DND-41 (cell line): ENCODE results near the gene NEAT1.

Source experiments
- ATAC-seq: fragments of 200-7000 bp; cut with Tn5 transposase; 3 replicates; pipeline ENCODE4 v1.9.1; 2021; ENCODE audit warnings: low read depth; ENCODE audit not compliant: insufficient read depth
- DNase-seq: peaks from one replicate; pipeline ENCODE4 v3.0.0-alpha.2; 2020
- H2AFZ ChIP-seq: 2 replicates; pipeline ENCODE4 v1.6.0; 2012; ENCODE audit warnings: low read depth, low read length
- H3K27ac ChIP-seq: 2 replicates; pipeline ENCODE4 v1.5.1; 2012; ENCODE audit warnings: low read length, inconsistent platforms
- H3K27me3 ChIP-seq: fragments of 200-600 bp; sonication (generic); 2 replicates; pipeline ENCODE4 v1.6.0; 2012; ENCODE audit warnings: low read length, mild to moderate bottlenecking, inconsistent platforms; ENCODE audit not compliant: insufficient read depth, poor library complexity
- H3K36me3 ChIP-seq: 2 replicates; pipeline ENCODE4 v1.5.1; 2012; ENCODE audit warnings: low read length, inconsistent platforms; ENCODE audit not compliant: insufficient read depth
- H3K4me1 ChIP-seq: 2 replicates; pipeline ENCODE4 v1.5.1; 2012; ENCODE audit warnings: mild to moderate bottlenecking, low read length; ENCODE audit not compliant: insufficient read depth
- H3K4me2 ChIP-seq: 2 replicates; pipeline ENCODE4 v1.6.0; 2012; ENCODE audit warnings: mild to moderate bottlenecking, moderate library complexity, low read length, inconsistent platforms; ENCODE audit not compliant: insufficient read depth
- H3K4me3 ChIP-seq, 2 experiments: fragments of 200-600 bp in 1 of 2; shearing (Covaris generic) in 1 of 2; 2 replicates each; pipeline ENCODE4 v1.5.1; 2012 to 2016; ENCODE audit warnings: inconsistent platforms in 2 of 2, low read length in 2 of 2, mild to moderate bottlenecking in 2 of 2, low read depth in 1 of 2, moderate library complexity in 1 of 2
- H3K79me2 ChIP-seq: 2 replicates; pipeline ENCODE4 v1.6.0; 2012; ENCODE audit warnings: low read length, inconsistent platforms; ENCODE audit not compliant: insufficient read depth
- H3K9ac ChIP-seq: 2 replicates; pipeline ENCODE4 v1.6.0; 2012; ENCODE audit warnings: low read depth, mild to moderate bottlenecking, inconsistent platforms, low read length, moderate library complexity
- H3K9me3 ChIP-seq: 2 replicates; pipeline ENCODE4 v1.5.1; 2012; ENCODE audit warnings: low read length, moderate library complexity, mild to moderate bottlenecking, inconsistent platforms; ENCODE audit not compliant: insufficient read depth, severe bottlenecking
- H4K20me1 ChIP-seq: 2 replicates; pipeline ENCODE4 v1.6.0; 2012; ENCODE audit warnings: low read length; ENCODE audit not compliant: insufficient read depth
- EZH2 ChIP-seq: IDR thresholded peaks from 3 replicates; pipeline ENCODE4 v1.6.1; 2012; ENCODE audit warnings: borderline replicate concordance, low read depth, mild to moderate bottlenecking, moderate library complexity, low read length, inconsistent platforms; ENCODE audit not compliant: severe bottlenecking
- TF ChIP-seq, protein P1 (sequence below): IDR thresholded peaks from 2 replicates; pipeline ENCODE4 v1.5.1; 2012; ENCODE audit warnings: borderline replicate concordance, low read length, moderate library complexity, mild to moderate bottlenecking; ENCODE audit not compliant: poor library complexity, severe bottlenecking; ENCODE audit errors: extremely low read depth

Gene NEAT1

DNA sequence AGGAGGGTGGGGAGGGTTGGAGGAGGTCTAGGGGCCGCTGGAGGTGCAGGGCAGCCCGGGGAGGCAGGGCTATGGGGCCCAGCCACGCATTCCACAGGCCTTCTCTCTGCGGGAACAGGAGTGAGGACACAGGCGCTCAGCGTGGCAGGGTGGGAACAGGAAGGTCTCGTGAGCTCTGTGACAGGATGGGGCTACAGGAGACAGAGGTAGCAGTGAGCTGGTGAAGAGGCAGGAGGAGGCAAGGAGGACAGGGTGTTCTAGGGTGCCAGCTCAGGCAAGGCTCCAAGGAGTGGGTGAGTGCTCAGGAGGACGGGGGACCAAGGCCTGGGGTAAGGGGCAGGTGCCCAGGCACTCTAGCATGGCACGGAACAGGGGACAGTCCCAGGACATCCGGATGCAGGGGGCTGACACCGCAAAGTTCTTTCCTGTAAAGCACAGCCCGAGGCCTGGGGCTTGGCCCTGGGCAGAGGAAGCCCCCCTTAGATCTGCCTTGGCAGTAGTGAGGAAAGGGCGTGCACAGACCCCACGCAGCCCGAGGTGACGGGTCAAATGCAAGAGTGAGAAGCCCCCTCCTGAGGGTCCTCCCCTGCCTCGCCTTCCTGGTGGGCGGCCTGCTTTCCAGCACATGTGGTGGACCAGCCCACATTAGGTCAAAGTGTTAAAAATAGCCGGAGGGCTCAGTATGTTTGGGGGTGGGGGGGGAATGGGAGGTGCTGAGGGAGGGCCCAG, 4.7 kb upstream of the NEAT1 start:
- Histone ChIP-seq H3K4me2 (peak overlapping the region; percentile 86), H3K27ac (peak overlapping the region; percentile 99), H3K4me1 (peaks cover 62% of the 10 kb centered on the region), H3K27me3 (no peaks in the 10 kb centered on the region), H3K4me3 (peak overlapping the region in 1 of 2 experiments; percentile 79; a peak in 2 of 4 replicates), H2AFZ (no peak overlapping the region), H4K20me1 (peaks cover 2% of the 10 kb centered on the region), H3K9me3 (no peaks in the 10 kb centered on the region), H3K79me2 (peaks cover 63% of the 10 kb centered on the region), H3K9ac (peak overlapping the region; percentile 98), H3K36me3 (peaks cover 6% of the 10 kb centered on the region; the same call in 1 of the 2 replicates)
- no peak for ATAC-seq
- no peak for TF ChIP-seq EZH2
- TF ChIP-seq, protein P1, sequence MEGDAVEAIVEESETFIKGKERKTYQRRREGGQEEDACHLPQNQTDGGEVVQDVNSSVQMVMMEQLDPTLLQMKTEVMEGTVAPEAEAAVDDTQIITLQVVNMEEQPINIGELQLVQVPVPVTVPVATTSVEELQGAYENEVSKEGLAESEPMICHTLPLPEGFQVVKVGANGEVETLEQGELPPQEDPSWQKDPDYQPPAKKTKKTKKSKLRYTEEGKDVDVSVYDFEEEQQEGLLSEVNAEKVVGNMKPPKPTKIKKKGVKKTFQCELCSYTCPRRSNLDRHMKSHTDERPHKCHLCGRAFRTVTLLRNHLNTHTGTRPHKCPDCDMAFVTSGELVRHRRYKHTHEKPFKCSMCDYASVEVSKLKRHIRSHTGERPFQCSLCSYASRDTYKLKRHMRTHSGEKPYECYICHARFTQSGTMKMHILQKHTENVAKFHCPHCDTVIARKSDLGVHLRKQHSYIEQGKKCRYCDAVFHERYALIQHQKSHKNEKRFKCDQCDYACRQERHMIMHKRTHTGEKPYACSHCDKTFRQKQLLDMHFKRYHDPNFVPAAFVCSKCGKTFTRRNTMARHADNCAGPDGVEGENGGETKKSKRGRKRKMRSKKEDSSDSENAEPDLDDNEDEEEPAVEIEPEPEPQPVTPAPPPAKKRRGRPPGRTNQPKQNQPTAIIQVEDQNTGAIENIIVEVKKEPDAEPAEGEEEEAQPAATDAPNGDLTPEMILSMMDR, result no peak
- DNase-seq, result peak; percentile 52

DNA sequence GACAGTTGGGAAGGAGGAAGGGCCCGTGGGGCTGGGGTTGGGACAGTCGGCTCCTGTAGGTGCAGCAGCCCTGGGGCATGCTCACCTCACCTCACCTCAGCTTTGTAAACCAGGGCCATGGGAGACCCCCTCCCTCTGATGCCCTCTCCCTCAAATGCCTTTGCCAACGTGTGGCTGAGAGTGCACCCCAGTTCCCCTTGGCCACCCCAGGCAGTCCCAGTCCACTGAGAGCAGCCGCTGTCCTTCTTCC, 4.2 kb upstream of the NEAT1 start:
- Histone ChIP-seq H3K4me1 (peaks cover 62% of the 10 kb centered on the region), H3K4me3 (peak overlapping the region in 1 of 2 experiments; percentile 79; a peak in 2 of 4 replicates), H4K20me1 (peaks cover 7% of the 10 kb centered on the region), H3K4me2 (peak overlapping the region; percentile 86), H2AFZ (no peak overlapping the region), H3K27ac (peak overlapping the region; percentile 99), H3K79me2 (peaks cover 68% of the 10 kb centered on the region), H3K36me3 (peaks cover 11% of the 10 kb centered on the region; the same call in 1 of the 2 replicates), H3K9ac (peak overlapping the region; percentile 98), H3K9me3 (no peaks in the 10 kb centered on the region), H3K27me3 (no peaks in the 10 kb centered on the region)
- DNase-seq (no peak), ATAC-seq (no peak)
- TF ChIP-seq, protein P1, result no peak

DNA sequence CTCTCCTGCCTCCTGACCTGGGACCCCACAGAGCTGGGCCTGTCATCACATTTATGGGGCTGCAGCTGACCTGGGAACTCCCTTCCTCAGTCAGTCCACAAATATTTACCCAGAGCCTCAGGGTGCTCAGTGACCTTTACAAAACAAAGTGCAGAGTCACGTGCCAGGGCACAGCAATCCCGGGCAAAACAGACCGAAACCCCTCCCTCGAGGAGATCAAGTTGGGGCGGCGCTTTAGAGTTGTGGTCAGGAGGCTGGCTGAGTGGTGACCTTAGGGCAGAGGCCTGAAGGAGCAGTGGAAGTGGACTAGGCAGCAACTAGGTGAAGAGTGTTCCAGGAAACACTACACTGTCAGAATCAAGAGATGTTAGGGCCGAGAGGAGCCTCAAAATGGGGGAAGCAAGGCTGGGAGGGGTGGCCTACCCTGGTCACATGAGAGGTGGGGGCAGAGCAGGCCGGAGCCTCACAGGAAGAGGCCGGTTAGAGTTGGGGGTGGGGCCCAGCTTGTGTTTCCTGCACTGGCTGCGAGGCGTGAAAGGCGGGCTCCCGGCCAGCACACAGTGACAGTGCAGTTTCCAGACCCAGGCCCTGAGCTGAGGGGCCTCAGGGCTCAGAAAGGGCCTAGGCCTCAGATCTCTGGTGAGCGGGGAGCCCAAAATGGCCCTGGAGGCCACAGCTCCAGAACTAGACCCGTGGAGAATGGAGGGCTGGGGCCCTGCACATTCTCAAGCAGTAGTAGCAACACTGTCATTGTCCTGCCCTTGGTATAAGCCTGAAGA, 3.7 kb upstream of the NEAT1 start:
- peaks cover 12% of the 10 kb centered on the region for H4K20me1 ChIP-seq
- ATAC-seq, result peak; percentile 52
- H3K4me3 ChIP-seq, result peak overlapping the region; percentile 17 to 79; a peak in 3 of 4 replicates
- peak; percentile 94 for DNase-seq
- H3K9me3 ChIP-seq, result no peaks in the 10 kb centered on the region
- no peaks in the 10 kb centered on the region for H3K27me3 ChIP-seq
- H2AFZ ChIP-seq, result peak overlapping the region; percentile 41; the same call in 1 of the 2 replicates
- H3K79me2 ChIP-seq, result peaks cover 73% of the 10 kb centered on the region
- TF ChIP-seq EZH2, result no peak
- peak overlapping the region; percentile 86 for H3K4me2 ChIP-seq
- H3K27ac ChIP-seq, result peak overlapping the region; percentile 99
- peak overlapping the region; percentile 98 for H3K9ac ChIP-seq
- H3K36me3 ChIP-seq, result peaks cover 12% of the 10 kb centered on the region
- peaks cover 62% of the 10 kb centered on the region for H3K4me1 ChIP-seq

DNA sequence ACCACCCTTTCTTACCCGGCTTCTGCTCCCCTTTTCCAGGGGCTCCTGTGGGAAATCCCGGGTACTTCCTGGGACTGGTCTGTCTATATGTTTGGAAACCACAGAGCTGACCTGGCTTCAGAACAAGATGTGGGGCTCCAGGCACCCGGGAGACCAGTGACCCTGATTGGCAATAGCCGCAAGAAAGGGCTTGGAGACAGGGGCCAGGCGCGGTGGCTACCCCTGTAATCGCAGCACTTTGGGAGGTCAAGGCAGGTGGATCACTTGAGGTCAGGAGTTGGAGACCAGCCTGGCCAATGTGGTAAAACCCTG, 3.2 kb upstream of the NEAT1 start:
- no peak for TF ChIP-seq EZH2
- TF ChIP-seq, protein P1, result no peak
- H3K27ac ChIP-seq, result peak overlapping the region; percentile 99

More for the DNA sequence above, 3.2 kb upstream of the NEAT1 start:
- peak overlapping the region; percentile 98 for H3K9ac ChIP-seq
- H4K20me1 ChIP-seq, result peaks cover 17% of the 10 kb centered on the region
- peaks cover 62% of the 10 kb centered on the region for H3K4me1 ChIP-seq
- H3K79me2 ChIP-seq, result peaks cover 79% of the 10 kb centered on the region
- DNase-seq (no peak), ATAC-seq (no peak)
- no peak overlapping the region for H2AFZ ChIP-seq
- no peaks in the 10 kb centered on the region for H3K27me3 ChIP-seq
- H3K4me3 ChIP-seq, result peak overlapping the region; percentile 17 to 79; a peak in 3 of 4 replicates
- H3K9me3 ChIP-seq, result no peaks in the 10 kb centered on the region
- peak overlapping the region; percentile 86 for H3K4me2 ChIP-seq
- peaks cover 16% of the 10 kb centered on the region for H3K36me3 ChIP-seq
